GM12878 (cell line): ENCODE measurements around the gene BMP15. TPM values are rescaled to one million over a fixed set of nuclear protein-coding genes. Genes with fewer than 3 reads are reported as not detected.

Experiments used
- ATAC-seq: fragments of 200-7000 bp; cut with Tn5 transposase; 3 replicates; pipeline ENCODE4 v1.9.1; 2020; ENCODE audit warnings: mild to moderate bottlenecking, moderate library complexity
- BruUV-seq: library from RNA; stranded (reverse); fragments of 400-500 nt; replicated peaks from 2 replicates; lab custom pipeline; 2021; lab: Mats Ljungman, UMichigan
- CTCF ChIA-PET: fragments of 300-600 bp; sonication (Branson Sonifier 250); formaldehyde crosslinking; extraction: SDS; loops from one replicate; lab custom pipeline; 2021; ENCODE audit warnings: inconsistent platforms; lab: Yijun Ruan, JAX
- POLR2A ChIA-PET: fragments of 350-600 bp; formaldehyde crosslinking; extraction: SDS; loops from one replicate; lab custom pipeline; 2021; ENCODE audit warnings: inconsistent platforms; lab: Charles Lee
- RAD21 ChIA-PET: fragments of 300-600 bp; sonication (Branson Sonifier 250); formaldehyde crosslinking; loops from one replicate; lab custom pipeline; 2023; ENCODE audit warnings: antibody characterized with exemption; ENCODE audit not compliant: unreplicated experiment; lab: Charles Lee
- SMC1A ChIA-PET: fragments of 300-600 bp; sonication (Branson Sonifier 250); formaldehyde crosslinking; loops from one replicate; lab custom pipeline; 2023; ENCODE audit not compliant: unreplicated experiment, uncharacterized antibody; lab: Charles Lee
- DNase-seq: peaks from one replicate; pipeline ENCODE4 v3.0.0-alpha.2; 2011; ENCODE audit warnings: low read depth, low spot score
- FAIRE-seq: peaks from 3 replicates; lab custom pipeline; 2011; peaks lifted over from hg19 to GRCh38; lab: Jason Lieb, UNC
- H2AFZ ChIP-seq: 2 replicates; pipeline ENCODE4 v1.6.0; 2011; ENCODE audit warnings: low read depth, low read length, control low read depth; ENCODE audit not compliant: control insufficient read depth
- H3K27ac ChIP-seq: 2 replicates; pipeline ENCODE4 v1.5.1; 2011; ENCODE audit warnings: control low read depth; ENCODE audit not compliant: control insufficient read depth, insufficient read depth
- H3K27me3 ChIP-seq, 2 experiments: replicated peaks in 1 of 2; 2 replicates each; pipeline versions ENCODE4 v1.6.0 to v1.6.1; 2011; ENCODE audit warnings: low read length in 1 of 2; ENCODE audit not compliant: control insufficient read depth in 2 of 2, insufficient read depth in 2 of 2
- H3K36me3 ChIP-seq, 2 experiments: 2 replicates each; pipeline ENCODE4 v1.5.1; 2011; ENCODE audit warnings: low read length in 1 of 2; ENCODE audit not compliant: control insufficient read depth in 2 of 2, insufficient read depth in 2 of 2
- H3K4me1 ChIP-seq: 2 replicates; pipeline ENCODE4 v1.6.1; 2011; ENCODE audit warnings: mild to moderate bottlenecking, low read length, moderate library complexity, mixed read lengths; ENCODE audit not compliant: control insufficient read depth, insufficient read depth
- H3K4me2 ChIP-seq: 2 replicates; pipeline ENCODE4 v1.6.0; 2011; ENCODE audit warnings: control low read depth; ENCODE audit not compliant: control insufficient read depth, insufficient read depth
- H3K4me3 ChIP-seq: fragments of 200-600 bp; sonication (generic); 2 replicates; pipeline ENCODE4 v1.5.1; 2016
- H3K79me2 ChIP-seq: 2 replicates; pipeline ENCODE4 v1.6.0; 2011; ENCODE audit warnings: low read length; ENCODE audit not compliant: control insufficient read depth, insufficient read depth
- H3K9ac ChIP-seq: 2 replicates; pipeline ENCODE4 v1.8.0; 2011; ENCODE audit warnings: low read length, control low read depth, mixed read lengths; ENCODE audit not compliant: control insufficient read depth, insufficient read depth
- H3K9me3 ChIP-seq: replicated peaks from 3 replicates; pipeline ENCODE4 v1.5.1; 2011; ENCODE audit warnings: mild to moderate bottlenecking, low read length; ENCODE audit not compliant: control insufficient read depth, insufficient read depth
- H4K20me1 ChIP-seq: 2 replicates; pipeline ENCODE4 v1.6.0; 2011; ENCODE audit not compliant: control insufficient read depth, insufficient read depth
- BCLAF1 ChIP-seq: fragments of 450-650 bp; IDR thresholded peaks from 2 replicates; pipeline ENCODE4 v1.6.1; 2017; ENCODE audit warnings: antibody characterized with exemption, mild to moderate bottlenecking, moderate library complexity
- CTCF ChIP-seq, 3 experiments: IDR thresholded peaks in 2 of 3; conservative IDR thresholded peaks in 1 of 3; 2 replicates each; pipeline ENCODE4 v1.5.1; 2011; ENCODE audit warnings: low read depth in 3 of 3, low read length in 3 of 3, mild to moderate bottlenecking in 3 of 3, control low read depth in 2 of 3, moderate library complexity in 2 of 3, inconsistent platforms in 1 of 3, mixed read lengths in 1 of 3; ENCODE audit not compliant: control insufficient read depth in 2 of 3, insufficient read depth in 1 of 3; ENCODE audit errors: extremely low read depth in 1 of 3
- E2F8 ChIP-seq: fragments of 450-650 bp; IDR thresholded peaks from 2 replicates; pipeline ENCODE4 v1.6.1; 2018; ENCODE audit warnings: mild to moderate bottlenecking, low read depth, moderate library complexity; ENCODE audit not compliant: partially characterized antibody
- FOS ChIP-seq: IDR thresholded peaks from 3 replicates; pipeline ENCODE4 v1.6.1; 2011; ENCODE audit warnings: borderline replicate concordance; ENCODE audit not compliant: insufficient read length; ENCODE audit errors: extremely low read depth
- MAX ChIP-seq: IDR thresholded peaks from 2 replicates; pipeline ENCODE4 v1.6.1; 2012; ENCODE audit warnings: low read depth, low read length, improper control_type of control experiment
- MXI1 ChIP-seq: fragments of 150-350 bp; IDR thresholded peaks from 2 replicates; pipeline ENCODE4 v1.6.1; 2011; ENCODE audit warnings: low read depth, mild to moderate bottlenecking, inconsistent platforms, low read length, improper control_type of control experiment
- PML ChIP-seq: IDR thresholded peaks from 2 replicates; pipeline ENCODE4 v1.6.1; 2012; ENCODE audit warnings: low read length, inconsistent platforms
- POLR2AphosphoS2 ChIP-seq: IDR thresholded peaks from 2 replicates; pipeline ENCODE4 v1.6.1; 2011; ENCODE audit warnings: low read depth, mild to moderate bottlenecking, low read length, improper control_type of control experiment, moderate library complexity
- RFX5 ChIP-seq: IDR thresholded peaks from 2 replicates; pipeline ENCODE4 v1.6.1; 2011; ENCODE audit warnings: low read depth, low read length, improper control_type of control experiment
- in situ Hi-C: fragments of 300-500 bp; cut with MboI; formaldehyde crosslinking; loops from 9 replicates; pipeline ENCODE4 v1.14.3; 2018; ENCODE audit warnings: mixed read lengths
- intact Hi-C: fragments of 100-400 bp; cut with micrococcal nuclease; formaldehyde crosslinking; loops from one replicate; pipeline ENCODE4 v1.14.2; 2022; ENCODE audit not compliant: unreplicated experiment
- polyA plus RNA-seq, 11 experiments: library from polyadenylated mRNA; depleted of rRNA in 4 of 11; unstranded in 6 of 11; stranded (reverse) in 5 of 11; fragments of >200 nt; fragmentation: Nextera tagmentation in 4 of 11; fragmentation: Illumina TruSeq in 1 of 11; extraction: Ambion mirVana in 4 of 11; extraction: Trizol in 1 of 11; gene quantifications; 1 replicate in 1 of 11; 2 replicates in 10 of 11; pipeline versions ENCODE4 v1.2.1 to v1.2.3, GENCODE V29; 2011 to 2016; ENCODE audit warnings: inconsistent platforms in 2 of 11, missing spikeins in 2 of 11, low read depth in 1 of 11
- total RNA-seq, 4 experiments: library from RNA; depleted of rRNA in 3 of 4; stranded (reverse); fragments of >200 nt in 3 of 4; fragmentation: Illumina TruSeq in 1 of 4; extraction: Trizol in 1 of 4; gene quantifications; 2 replicates each; pipeline versions ENCODE4 v1.2.1 to v1.2.3, GENCODE V29; 2013 to 2021
- TF ChIP-seq, protein P1 (sequence below): IDR thresholded peaks from 2 replicates; pipeline ENCODE4 v1.6.1; 2011; ENCODE audit warnings: mild to moderate bottlenecking, low read depth, low read length, moderate library complexity; ENCODE audit not compliant: insufficient replicate concordance

The BMP15 gene
- total and polyA plus RNA-seq, 10 of the 15 experiments (the other 5 are each of a cell fraction or from before 2014, with no cell fraction given) = not detected

- intact Hi-C loops (no loop called here), in situ Hi-C loops (no loop called here)
- DNase-seq (no peak), FAIRE-seq (no peak), ATAC-seq (no peak)
- Histone ChIP-seq H3K4me1 (no peaks in the 10 kb centered on the region), H3K27ac (no peak overlapping the region), H2AFZ (no peak overlapping the region), H3K9ac (no peak overlapping the region), H3K4me3 (no peak overlapping the region), H3K4me2 (no peak overlapping the region), H3K36me3 (no peaks in the 10 kb centered on the region), H3K27me3 (no peaks in the 10 kb centered on the region; a peak in 1 of 4 replicates), H4K20me1 (no peaks in the 10 kb centered on the region), H3K9me3 (no peaks in the 10 kb centered on the region), H3K79me2 (no peaks in the 10 kb centered on the region)
- ChIA-PET SMC1A (no interaction called here), RAD21 (no interaction called here), CTCF (no interaction called here), POLR2A (no interaction called here)
- BruUV-seq = no TSS peak
- TF ChIP-seq RFX5 (no peak), POLR2AphosphoS2 (no peak), MAX (no peak), FOS (no peak), E2F8 (no peak), PML (no peak), CTCF (IDR thresholded peaks at IDR 0.05 in 2 of 3, conservative IDR thresholded peaks at IDR 0.05 in 1 of 3; ENCODE audit: control insufficient read depth in 2 of 3, extremely low read depth in 1 of 3, insufficient read depth in 1 of 3, low read depth in 3 of 3, low read length in 3 of 3) (no peak), BCLAF1 (no peak), MXI1 (no peak)
- TF ChIP-seq, protein P1, sequence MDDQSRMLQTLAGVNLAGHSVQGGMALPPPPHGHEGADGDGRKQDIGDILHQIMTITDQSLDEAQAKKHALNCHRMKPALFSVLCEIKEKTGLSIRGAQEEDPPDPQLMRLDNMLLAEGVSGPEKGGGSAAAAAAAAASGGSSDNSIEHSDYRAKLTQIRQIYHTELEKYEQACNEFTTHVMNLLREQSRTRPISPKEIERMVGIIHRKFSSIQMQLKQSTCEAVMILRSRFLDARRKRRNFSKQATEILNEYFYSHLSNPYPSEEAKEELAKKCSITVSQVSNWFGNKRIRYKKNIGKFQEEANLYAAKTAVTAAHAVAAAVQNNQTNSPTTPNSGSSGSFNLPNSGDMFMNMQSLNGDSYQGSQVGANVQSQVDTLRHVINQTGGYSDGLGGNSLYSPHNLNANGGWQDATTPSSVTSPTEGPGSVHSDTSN = no peak
These were observed 3.0 kb downstream of the BMP15 start for GRCh38 chrX:50913520-50913919.
